Gastroesophageal sphincter (tissue), 4 donors: ENCODE measurements around the gene APCDD1L. TPM values are rescaled to one million over a fixed set of nuclear protein-coding genes. Genes with fewer than 3 reads are reported as not detected.

Experiments used
- ATAC-seq: fragments of 150-250 bp; one replicate; pipeline ENCODE4 v1.9.1; 2016; ENCODE audit warnings: mild to moderate bottlenecking, moderate library complexity
- H3K27ac ChIP-seq, 4 donors: fragments of 200-600 bp; sonication (generic) in 3 of 4; 1 replicate in 3 of 4; 2 replicates in 1 of 4; pipeline ENCODE4 v1.5.1; 2016 to 2019
- H3K27me3 ChIP-seq: fragments of 200-600 bp; sonication (generic); one replicate; pipeline ENCODE4 v1.5.1; 2019
- H3K36me3 ChIP-seq, 2 donors: fragments of 200-600 bp; sonication (generic); one replicate each; pipeline ENCODE4 v1.5.1; 2019; ENCODE audit warnings: control low read depth in 1 of 2
- H3K4me1 ChIP-seq, 3 donors: fragments of 200-600 bp; sonication (generic); 1 replicate in 2 of 3; 2 replicates in 1 of 3; pipeline ENCODE4 v1.5.1; 2016 to 2019; ENCODE audit warnings: control low read depth in 2 of 3
- H3K4me3 ChIP-seq, 2 donors: fragments of 200-600 bp; sonication (generic); one replicate each; pipeline ENCODE4 v1.5.1; 2019; ENCODE audit warnings: mild to moderate bottlenecking in 1 of 2, moderate library complexity in 1 of 2
- H3K9me3 ChIP-seq, 3 donors: fragments of 200-600 bp; sonication (generic); one replicate each; pipeline ENCODE4 v1.5.1; 2017 to 2019; ENCODE audit warnings: control low read depth in 2 of 3
- CTCF ChIP-seq, 4 experiments: fragments of 200-600 bp in 2 of 4; fragments of 450-650 bp in 2 of 4; sonication (generic) in 1 of 4; IDR thresholded peaks; one replicate each; pipeline ENCODE4 v1.5.1; 2017 to 2019; ENCODE audit warnings: antibody characterized with exemption in 4 of 4, mild to moderate bottlenecking in 2 of 4, moderate library complexity in 2 of 4
- EP300 ChIP-seq: sonication (generic); formaldehyde crosslinking; IDR thresholded peaks from one replicate; pipeline ENCODE4 v1.6.1; 2017; ENCODE audit warnings: antibody characterized with exemption, mild to moderate bottlenecking
- POLR2A ChIP-seq, 2 donors: fragments of 450-650 bp; IDR thresholded peaks; one replicate each; pipeline ENCODE4 v1.6.1; 2017; ENCODE audit warnings: antibody characterized with exemption in 2 of 2, mild to moderate bottlenecking in 2 of 2, moderate library complexity in 1 of 2
- POLR2AphosphoS5 ChIP-seq: sonication (generic); formaldehyde crosslinking; IDR thresholded peaks from one replicate; pipeline ENCODE4 v1.6.1; 2017; ENCODE audit warnings: antibody characterized with exemption
- WGBS, 2 donors: methylation state at CpG; one replicate each; pipeline ENCODE4 v1.1.5; 2018; ENCODE audit warnings: low coverage in 1 of 2; 5-methylcytosine and 5-hydroxymethylcytosine counted together
- total RNA-seq, 4 donors: library from RNA; depleted of rRNA; stranded (reverse); fragments of >200 nt; gene quantifications; one replicate each; pipeline ENCODE4 v1.1.0, GENCODE V29; 2016

Gene APCDD1L
- total RNA-seq, 4 donors from 2014 or later = 0.40 to 1.1 (median 0.88) TPM

- ATAC-seq = no peak
- H3K27ac ChIP-seq = no peak overlapping the region
- 60 to 77% methylated on average over 5 of the region's 9 CpGs for WGBS, 2 donors
These were observed 35.3 kb downstream of the APCDD1L start for GRCh38 chr20:58479726-58480440.

GRCh38 chr20:58478141-58478805 is 36.9 kb downstream of the APCDD1L start:
- peaks cover 0 to 8% (median 0%) of the 10 kb centered on the region in 3 donors for H3K4me1 ChIP-seq
- no peak overlapping the region for H3K4me3 ChIP-seq
- WGBS, 2 donors = 76 to 80% methylated on average over 2 to 3 of the region's 3 CpGs
- no peaks in the 10 kb centered on the region for H3K27me3 ChIP-seq
- H3K9me3 ChIP-seq = peaks cover 0 to 10% (median 0%) of the 10 kb centered on the region in 3 donors
- H3K36me3 ChIP-seq = no peaks in the 10 kb centered on the region
- no peak overlapping the region for H3K27ac ChIP-seq
- ATAC-seq = no peak
- TF ChIP-seq POLR2AphosphoS5 (no peak), CTCF (IDR thresholded peaks at IDR 0.05) (no peak), EP300 (no peak), POLR2A (IDR thresholded peaks at IDR 0.05) (no peak)

More at GRCh38 chr20:58479726-58480440, 35.3 kb downstream of the APCDD1L start:
- Histone ChIP-seq H3K9me3 (peaks cover 0 to 10% (median 0%) of the 10 kb centered on the region in 3 donors), H3K36me3 (no peaks in the 10 kb centered on the region), H3K4me1 (peaks cover 0 to 8% (median 0%) of the 10 kb centered on the region in 3 donors), H3K4me3 (no peak overlapping the region), H3K27me3 (no peaks in the 10 kb centered on the region)
- TF ChIP-seq CTCF (IDR thresholded peaks at IDR 0.05) (no peak), EP300 (no peak), POLR2A (IDR thresholded peaks at IDR 0.05) (no peak), POLR2AphosphoS5 (no peak)

- TF ChIP-seq CTCF (IDR thresholded peaks at IDR 0.05) = no peak
- no peak for TF ChIP-seq POLR2A (IDR thresholded peaks at IDR 0.05)
- no peak for TF ChIP-seq POLR2AphosphoS5
- TF ChIP-seq EP300 = no peak
- peaks cover 0 to 10% (median 0%) of the 10 kb centered on the region in 3 donors for H3K9me3 ChIP-seq
- H3K27me3 ChIP-seq = no peaks in the 10 kb centered on the region
- WGBS, 2 donors = 88 to 100% methylated on average over 6 to 10 of the region's 10 CpGs
- H3K4me1 ChIP-seq = peaks cover 0 to 14% (median 0%) of the 10 kb centered on the region in 3 donors
- no peaks in the 10 kb centered on the region for H3K36me3 ChIP-seq
- H3K4me3 ChIP-seq = no peak overlapping the region
- ATAC-seq = no peak
- no peak overlapping the region for H3K27ac ChIP-seq
These were observed 39.7 kb downstream of the APCDD1L start for GRCh38 chr20:58475466-58475865.

GRCh38 chr20:58473453-58474425 is 41.5 kb downstream of the APCDD1L start:
- H3K36me3 ChIP-seq = no peaks in the 10 kb centered on the region
- WGBS, 2 donors = 86 to 97% methylated on average over 8 to 11 of the region's 13 CpGs
- H3K27ac ChIP-seq = no peak overlapping the region
- TF ChIP-seq CTCF (IDR thresholded peaks at IDR 0.05) (no peak), POLR2AphosphoS5 (no peak), EP300 (no peak), POLR2A (IDR thresholded peaks at IDR 0.05) (no peak)
- peaks cover 0 to 9% (median 0%) of the 10 kb centered on the region in 3 donors for H3K9me3 ChIP-seq
- H3K4me1 ChIP-seq = peaks cover 0 to 14% (median 0%) of the 10 kb centered on the region in 3 donors
- no peak overlapping the region for H3K4me3 ChIP-seq
- no peaks in the 10 kb centered on the region for H3K27me3 ChIP-seq
- ATAC-seq = no peak
